Activated T-cell treated with anti-CD3 and anti-CD28 coated beads for 4 hours (primary cell): ENCODE measurements around the gene CXCL12.

Experiments used
- DNase-seq: peaks from one replicate; pipeline ENCODE4 v3.0.0-alpha.2; 2020

Gene CXCL12

DNA sequence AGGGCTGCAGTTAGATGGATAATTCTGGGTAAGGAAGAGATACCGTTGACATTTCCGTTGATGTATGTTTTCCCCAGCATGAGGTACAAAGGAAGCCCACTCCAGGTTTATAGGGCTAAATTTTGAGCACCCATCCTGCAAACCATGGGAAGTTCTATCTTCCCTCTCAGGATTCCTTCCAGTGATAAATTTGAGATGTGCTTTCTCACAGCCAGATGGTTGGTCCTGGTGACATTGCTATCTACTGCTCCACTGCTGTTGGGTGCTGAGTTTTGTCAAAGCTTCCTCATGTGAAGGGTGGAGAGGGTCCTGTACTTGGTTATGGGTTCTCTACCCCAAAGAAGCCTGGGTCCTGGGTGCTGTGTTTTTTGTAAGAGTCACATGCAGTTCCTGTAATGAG, 57.4 kb downstream of the CXCL12 start:
- DNase-seq = no peak
